GM10266 (cell line): ENCODE results near the gene GINS2.

Experiments used
- DNase-seq: peaks from one replicate; pipeline ENCODE4 v3.0.0; 2012; ENCODE audit errors: extremely low spot score
- TF ChIP-seq, protein P1 (sequence below): IDR thresholded peaks from 2 replicates; pipeline ENCODE4 v1.5.1; 2012; ENCODE audit warnings: mild to moderate bottlenecking, low read depth; ENCODE audit not compliant: control insufficient read depth, insufficient read depth; ENCODE audit errors: missing control alignments

The GINS2 gene

DNA sequence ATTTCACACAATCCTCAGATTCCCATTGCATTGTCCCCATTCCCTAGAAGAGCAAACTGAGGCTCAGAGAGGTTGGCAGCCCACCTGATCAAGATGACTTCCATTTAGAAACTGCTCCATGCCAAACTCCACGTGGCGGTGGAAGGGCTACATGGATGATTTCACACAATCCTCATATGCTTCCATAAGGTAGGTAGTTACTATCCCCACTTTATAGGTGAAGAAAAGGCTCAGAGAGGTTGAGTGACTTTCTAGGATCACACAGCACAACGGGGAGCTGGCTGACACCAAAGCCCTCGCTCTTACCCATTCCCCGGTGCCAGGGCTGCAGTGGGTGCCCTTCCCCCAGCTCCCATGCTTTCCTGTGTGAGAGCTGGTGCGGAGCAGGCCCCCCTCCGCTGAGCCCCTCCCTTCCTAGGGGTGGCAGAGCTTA is 9.7 kb upstream of the GINS2 start:
- TF ChIP-seq, protein P1, sequence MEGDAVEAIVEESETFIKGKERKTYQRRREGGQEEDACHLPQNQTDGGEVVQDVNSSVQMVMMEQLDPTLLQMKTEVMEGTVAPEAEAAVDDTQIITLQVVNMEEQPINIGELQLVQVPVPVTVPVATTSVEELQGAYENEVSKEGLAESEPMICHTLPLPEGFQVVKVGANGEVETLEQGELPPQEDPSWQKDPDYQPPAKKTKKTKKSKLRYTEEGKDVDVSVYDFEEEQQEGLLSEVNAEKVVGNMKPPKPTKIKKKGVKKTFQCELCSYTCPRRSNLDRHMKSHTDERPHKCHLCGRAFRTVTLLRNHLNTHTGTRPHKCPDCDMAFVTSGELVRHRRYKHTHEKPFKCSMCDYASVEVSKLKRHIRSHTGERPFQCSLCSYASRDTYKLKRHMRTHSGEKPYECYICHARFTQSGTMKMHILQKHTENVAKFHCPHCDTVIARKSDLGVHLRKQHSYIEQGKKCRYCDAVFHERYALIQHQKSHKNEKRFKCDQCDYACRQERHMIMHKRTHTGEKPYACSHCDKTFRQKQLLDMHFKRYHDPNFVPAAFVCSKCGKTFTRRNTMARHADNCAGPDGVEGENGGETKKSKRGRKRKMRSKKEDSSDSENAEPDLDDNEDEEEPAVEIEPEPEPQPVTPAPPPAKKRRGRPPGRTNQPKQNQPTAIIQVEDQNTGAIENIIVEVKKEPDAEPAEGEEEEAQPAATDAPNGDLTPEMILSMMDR, result no peak
- DNase-seq, result no peak

GRCh38 chr16:85697431-85697830 is 8.7 kb upstream of the GINS2 start:
- TF ChIP-seq, protein P1, result no peak
- DNase-seq, result no peak

GRCh38 chr16:85696781-85697180 is 8.0 kb upstream of the GINS2 start:
- TF ChIP-seq, protein P1, result no peak
- no peak for DNase-seq

DNA sequence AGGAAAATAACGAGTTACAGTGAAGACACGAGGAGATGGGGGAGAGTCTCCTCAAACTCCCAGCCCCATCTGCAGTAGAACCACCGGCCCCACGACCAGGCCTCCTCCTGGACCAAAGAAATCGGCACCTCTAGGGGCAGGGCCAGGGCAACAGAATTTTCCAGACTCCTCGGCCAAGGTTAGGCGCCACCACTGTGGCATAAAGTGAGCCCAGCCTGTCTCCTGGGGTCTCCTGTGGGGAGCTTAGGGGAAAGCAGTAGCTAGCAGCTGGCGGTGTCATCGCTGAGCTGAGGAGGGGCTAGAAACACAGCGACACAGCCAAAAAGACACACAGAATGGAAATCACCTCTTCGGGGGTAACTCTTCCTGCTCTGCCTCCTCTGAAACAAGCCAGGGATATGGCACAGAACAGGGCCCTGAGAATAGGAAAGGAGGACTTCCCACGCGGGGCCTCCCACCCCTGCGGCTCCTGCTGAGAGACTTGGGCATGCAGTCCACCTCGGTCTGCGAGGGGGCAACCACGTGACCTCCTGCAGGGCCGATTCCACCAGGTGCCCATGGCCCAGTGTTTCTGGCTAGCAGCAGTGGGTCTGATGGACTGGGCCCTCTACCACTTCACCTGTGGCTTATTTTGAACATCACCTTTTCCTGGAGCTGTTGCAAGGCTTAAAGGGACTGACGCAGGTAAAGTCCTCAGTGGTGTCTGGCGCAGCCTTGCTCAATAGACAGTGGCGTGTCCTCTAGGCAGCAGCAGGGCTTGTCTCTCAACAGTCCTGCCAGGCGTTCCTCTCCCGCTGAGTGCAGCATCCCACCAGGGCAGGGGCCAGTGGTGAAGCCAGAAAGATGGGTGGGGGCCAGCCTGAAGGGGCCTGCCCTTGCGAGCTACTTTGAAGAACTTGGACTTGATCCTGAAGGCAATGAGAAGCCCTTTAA is 6.7 kb upstream of the GINS2 start:
- no peak for DNase-seq
- TF ChIP-seq, protein P1, result no peak

GRCh38 chr16:85690469-85691064 is 1.8 kb upstream of the GINS2 start:
- no peak for DNase-seq
- TF ChIP-seq, protein P1, result no peak

DNA sequence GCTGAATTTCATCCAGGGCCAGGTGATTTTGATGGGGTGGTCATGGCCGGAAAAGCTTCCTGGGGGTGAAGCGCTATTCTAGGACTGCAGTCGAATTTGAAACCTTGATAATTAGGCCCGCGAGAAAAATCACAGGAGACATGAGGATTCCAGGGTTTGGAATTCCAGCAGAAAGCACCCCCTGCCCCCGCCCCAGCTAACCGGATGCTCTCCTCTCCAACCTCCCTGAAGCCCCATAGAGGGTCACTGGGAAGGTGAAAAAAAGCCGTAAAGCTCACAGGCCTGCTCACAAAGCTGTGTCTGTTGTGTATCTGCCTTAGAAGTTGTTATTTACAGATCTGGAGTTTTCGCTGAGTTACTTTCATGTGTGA is 1.2 kb upstream of the GINS2 start:
- no peak for DNase-seq
- TF ChIP-seq, protein P1, result no peak
